Smooth muscle cell (in vitro differentiated cells): ENCODE measurements around the gene IL1R2. TPM values are rescaled to one million over a fixed set of nuclear protein-coding genes. Genes with fewer than 3 reads are reported as not detected.

Experiments
- DNase-seq: peaks from one replicate; lab custom pipeline; 2025; ENCODE audit not compliant: unreplicated experiment; lab: John Stamatoyannopoulos, UW
- H2AFZ ChIP-seq: fragments of 200-600 bp; sonication (generic); 2 replicates; pipeline ENCODE4 v1.6.0; 2016; ENCODE audit warnings: antibody characterized with exemption, low read depth, mild to moderate bottlenecking
- H3F3A ChIP-seq: fragments of 200-600 bp; sonication (generic); 2 replicates; pipeline ENCODE4 v1.6.0; 2017; ENCODE audit warnings: antibody characterized with exemption, low read depth
- H3K27ac ChIP-seq: fragments of 200-600 bp; sonication (generic); 2 replicates; pipeline ENCODE4 v1.5.1; 2016; ENCODE audit warnings: low read depth, mild to moderate bottlenecking
- H3K27me3 ChIP-seq: fragments of 200-600 bp; sonication (generic); 2 replicates; pipeline ENCODE4 v1.6.1; 2016; ENCODE audit warnings: low read depth, mild to moderate bottlenecking
- H3K36me3 ChIP-seq: fragments of 200-600 bp; sonication (generic); 2 replicates; pipeline ENCODE4 v1.5.1; 2016; ENCODE audit warnings: low read depth
- H3K4me1 ChIP-seq: fragments of 200-600 bp; sonication (generic); 2 replicates; pipeline ENCODE4 v1.5.1; 2016; ENCODE audit warnings: low read depth
- H3K4me2 ChIP-seq: fragments of 200-600 bp; sonication (generic); 2 replicates; pipeline ENCODE4 v1.6.0; 2016; ENCODE audit warnings: mild to moderate bottlenecking
- H3K4me3 ChIP-seq: fragments of 200-600 bp; sonication (generic); 2 replicates; pipeline ENCODE4 v1.5.1; 2016; ENCODE audit warnings: mild to moderate bottlenecking
- H3K79me2 ChIP-seq: fragments of 200-600 bp; sonication (generic); 2 replicates; pipeline ENCODE4 v1.6.0; 2016; ENCODE audit warnings: low read depth, mild to moderate bottlenecking
- H3K9ac ChIP-seq: fragments of 200-600 bp; sonication (generic); 2 replicates; pipeline ENCODE4 v1.6.0; 2016; ENCODE audit warnings: low read depth
- H3K9me3 ChIP-seq: fragments of 200-600 bp; sonication (generic); replicated peaks from 2 replicates; pipeline ENCODE4 v1.5.1; 2016; ENCODE audit warnings: low read depth
- H4K20me1 ChIP-seq: fragments of 200-600 bp; sonication (generic); 2 replicates; pipeline ENCODE4 v1.6.0; 2016; ENCODE audit warnings: low read depth
- CTCF ChIP-seq: fragments of 200-600 bp; sonication (generic); IDR thresholded peaks from 2 replicates; pipeline ENCODE4 v1.5.1; 2017; ENCODE audit warnings: borderline replicate concordance, mild to moderate bottlenecking, antibody characterized with exemption; ENCODE audit not compliant: insufficient read depth, poor library complexity, severe bottlenecking
- WGBS: methylation state at CpG from one replicate; pipeline ENCODE4 v1.1.7; 2016; ENCODE audit warnings: low lambda C conversion rate; 5-methylcytosine and 5-hydroxymethylcytosine counted together
- polyA plus RNA-seq: library from polyadenylated mRNA; unstranded; fragments of >200 nt; fragmentation: Nextera tagmentation; extraction: Ambion mirVana; gene quantifications from 2 replicates; pipeline ENCODE4 v1.2.1, GENCODE V29; 2016
- total RNA-seq: library from RNA; depleted of rRNA; stranded (reverse); fragments of >200 nt; gene quantifications from 2 replicates; pipeline ENCODE4 v1.2.3, GENCODE V29; 2014

The IL1R2 gene
- total and polyA plus RNA-seq, 2 experiments from 2014 or later: 0.42 to 4.2 TPM

- Histone ChIP-seq H2AFZ (no peak overlapping the region), H3K79me2 (no peaks in the 10 kb centered on the region), H3F3A (no peaks in the 10 kb centered on the region), H3K27me3 (no peaks in the 10 kb centered on the region), H4K20me1 (no peaks in the 10 kb centered on the region), H3K4me1 (no peaks in the 10 kb centered on the region), H3K9me3 (no peaks in the 10 kb centered on the region), H3K9ac (no peak overlapping the region), H3K27ac (no peak overlapping the region), H3K36me3 (no peaks in the 10 kb centered on the region), H3K4me2 (no peak overlapping the region), H3K4me3 (no peak overlapping the region)
- DNase-seq: no peak
- no peak for TF ChIP-seq CTCF
- WGBS: 51% methylated on average over 4 of the region's 4 CpGs
These were observed 35.0 kb upstream of the IL1R2 start for GRCh38 chr2:101956465-101957438.

GRCh38 chr2:101958061-101958460 is 33.7 kb upstream of the IL1R2 start:
- Histone ChIP-seq H3K4me1 (no peaks in the 10 kb centered on the region), H4K20me1 (no peaks in the 10 kb centered on the region), H3K4me2 (peak overlapping the region; percentile 55), H3K9me3 (no peaks in the 10 kb centered on the region), H3K27me3 (no peaks in the 10 kb centered on the region), H3F3A (no peaks in the 10 kb centered on the region), H3K9ac (peak overlapping the region; percentile 9), H2AFZ (no peak overlapping the region), H3K36me3 (no peaks in the 10 kb centered on the region), H3K79me2 (no peaks in the 10 kb centered on the region), H3K4me3 (no peak overlapping the region), H3K27ac (peak overlapping the region; percentile 30)
- 0% methylated on average over 2 of the region's 2 CpGs for WGBS
- no peak for TF ChIP-seq CTCF
- DNase-seq: no peak

GRCh38 chr2:101960819-101961337 is 30.9 kb upstream of the IL1R2 start:
- no peak overlapping the region for H3K27ac ChIP-seq
- no peak for DNase-seq
- no peak for TF ChIP-seq CTCF
- H3K79me2 ChIP-seq: no peaks in the 10 kb centered on the region
- no peaks in the 10 kb centered on the region for H3F3A ChIP-seq
- H3K4me1 ChIP-seq: no peaks in the 10 kb centered on the region
- peak overlapping the region; percentile 34 for H3K4me2 ChIP-seq
- no peaks in the 10 kb centered on the region for H3K36me3 ChIP-seq
- no peaks in the 10 kb centered on the region for H4K20me1 ChIP-seq
- no peak overlapping the region for H3K4me3 ChIP-seq
- no peaks in the 10 kb centered on the region for H3K27me3 ChIP-seq
- H3K9ac ChIP-seq: no peak overlapping the region
- 73% methylated on average over 7 of the region's 7 CpGs for WGBS
- H2AFZ ChIP-seq: no peak overlapping the region
- no peaks in the 10 kb centered on the region for H3K9me3 ChIP-seq
